MM.1S (cell line): ENCODE data around the gene IL17D.

Source experiments
- DNase-seq: peaks from one replicate; pipeline ENCODE4 v3.0.0-alpha.2; 2015
- H2AFZ ChIP-seq: fragments of 300-600 bp; sonication (generic); 2 replicates; pipeline ENCODE4 v1.6.0; 2016; ENCODE audit warnings: antibody characterized with exemption, low read length
- H3F3A ChIP-seq: fragments of 300-600 bp; sonication (generic); 2 replicates; pipeline ENCODE4 v1.6.1; 2016; ENCODE audit warnings: mild to moderate bottlenecking, antibody characterized with exemption, low read length, moderate library complexity, mixed read lengths; ENCODE audit not compliant: insufficient read depth
- H3K27ac ChIP-seq: fragments of 300-600 bp; sonication (generic); 2 replicates; pipeline ENCODE4 v1.5.1; 2016; ENCODE audit warnings: mild to moderate bottlenecking, low read length
- H3K27me3 ChIP-seq: fragments of 300-600 bp; sonication (generic); replicated peaks from 2 replicates; pipeline ENCODE4 v1.6.0; 2016; ENCODE audit warnings: low read length; ENCODE audit not compliant: insufficient read depth
- H3K36me3 ChIP-seq: fragments of 300-600 bp; sonication (generic); replicated peaks from 2 replicates; pipeline ENCODE4 v1.6.1; 2016; ENCODE audit warnings: mild to moderate bottlenecking, low read length, mixed read lengths; ENCODE audit not compliant: insufficient read depth
- H3K4me1 ChIP-seq: fragments of 300-600 bp; sonication (generic); 2 replicates; pipeline ENCODE4 v1.6.1; 2016; ENCODE audit warnings: low read length, mixed read lengths
- H3K4me2 ChIP-seq: fragments of 300-600 bp; sonication (generic); 2 replicates; pipeline ENCODE4 v1.6.0; 2016; ENCODE audit warnings: low read depth, low read length
- H3K4me3 ChIP-seq: fragments of 300-600 bp; sonication (generic); 2 replicates; pipeline ENCODE4 v1.5.1; 2016; ENCODE audit warnings: low read length, mixed read lengths
- H3K79me2 ChIP-seq: fragments of 300-600 bp; sonication (generic); 2 replicates; pipeline ENCODE4 v1.6.1; 2016; ENCODE audit warnings: mixed run types, low read length, mixed read lengths
- H3K9ac ChIP-seq: fragments of 300-600 bp; sonication (generic); 2 replicates; pipeline ENCODE4 v1.6.1; 2016; ENCODE audit warnings: low read length, mixed read lengths
- H3K9me2 ChIP-seq: fragments of 300-600 bp; sonication (generic); replicated peaks from 2 replicates; pipeline ENCODE4 v1.6.1; 2016; ENCODE audit warnings: mild to moderate bottlenecking, low read length, mixed read lengths; ENCODE audit not compliant: insufficient read depth
- H3K9me3 ChIP-seq: fragments of 300-600 bp; sonication (generic); replicated peaks from 2 replicates; pipeline ENCODE4 v1.6.1; 2016; ENCODE audit warnings: mild to moderate bottlenecking, low read length, mixed read lengths; ENCODE audit not compliant: insufficient read depth
- H4K20me1 ChIP-seq: fragments of 300-600 bp; sonication (generic); 2 replicates; pipeline ENCODE4 v1.6.1; 2016; ENCODE audit warnings: mild to moderate bottlenecking, low read length, moderate library complexity, mixed read lengths; ENCODE audit not compliant: insufficient read depth
- EZH2 ChIP-seq: fragments of 300-600 bp; sonication (generic); optimal IDR thresholded peaks from 2 replicates; pipeline ENCODE3; 2017; ENCODE audit warnings: low read depth, mild to moderate bottlenecking, antibody characterized with exemption, low read length, mixed read lengths
- EZH2phosphoT487 ChIP-seq: fragments of 300-600 bp; sonication (generic); IDR thresholded peaks from 2 replicates; pipeline ENCODE4 v1.6.1; 2018; ENCODE audit warnings: antibody characterized with exemption, low read length
- TF ChIP-seq, protein P1 (sequence below): fragments of 300-600 bp; sonication (generic); IDR thresholded peaks from 2 replicates; pipeline ENCODE4 v1.5.1; 2016; ENCODE audit warnings: antibody characterized with exemption, low read length, mixed read lengths

IL17D gene

DNA sequence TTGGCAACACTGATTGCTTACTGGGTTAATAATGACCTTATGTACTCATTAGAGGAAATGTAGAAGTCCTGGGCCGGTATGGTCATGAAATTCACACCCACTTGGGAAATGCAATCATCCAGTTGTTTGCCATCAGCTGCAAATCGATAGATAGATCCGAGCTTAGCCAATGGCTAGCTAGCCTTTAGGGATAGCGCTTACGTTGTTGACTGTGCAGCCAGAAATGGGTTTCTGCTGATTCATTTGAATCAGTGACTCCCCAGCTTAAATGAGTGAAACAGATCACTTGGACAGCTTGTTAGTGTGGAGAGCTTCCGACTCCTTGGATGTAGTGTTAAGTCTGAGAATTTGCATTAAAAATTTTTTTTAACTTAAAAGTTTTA lies 11.8 kb downstream of the IL17D start:
- H3K9me2 ChIP-seq, result no peaks in the 10 kb centered on the region
- H3K4me3 ChIP-seq, result no peak overlapping the region
- no peak overlapping the region for H3K27ac ChIP-seq
- H3K79me2 ChIP-seq, result no peaks in the 10 kb centered on the region
- H3K4me1 ChIP-seq, result no peaks in the 10 kb centered on the region
- no peak for TF ChIP-seq EZH2phosphoT487
- TF ChIP-seq EZH2, result no peak
- TF ChIP-seq, protein P1, sequence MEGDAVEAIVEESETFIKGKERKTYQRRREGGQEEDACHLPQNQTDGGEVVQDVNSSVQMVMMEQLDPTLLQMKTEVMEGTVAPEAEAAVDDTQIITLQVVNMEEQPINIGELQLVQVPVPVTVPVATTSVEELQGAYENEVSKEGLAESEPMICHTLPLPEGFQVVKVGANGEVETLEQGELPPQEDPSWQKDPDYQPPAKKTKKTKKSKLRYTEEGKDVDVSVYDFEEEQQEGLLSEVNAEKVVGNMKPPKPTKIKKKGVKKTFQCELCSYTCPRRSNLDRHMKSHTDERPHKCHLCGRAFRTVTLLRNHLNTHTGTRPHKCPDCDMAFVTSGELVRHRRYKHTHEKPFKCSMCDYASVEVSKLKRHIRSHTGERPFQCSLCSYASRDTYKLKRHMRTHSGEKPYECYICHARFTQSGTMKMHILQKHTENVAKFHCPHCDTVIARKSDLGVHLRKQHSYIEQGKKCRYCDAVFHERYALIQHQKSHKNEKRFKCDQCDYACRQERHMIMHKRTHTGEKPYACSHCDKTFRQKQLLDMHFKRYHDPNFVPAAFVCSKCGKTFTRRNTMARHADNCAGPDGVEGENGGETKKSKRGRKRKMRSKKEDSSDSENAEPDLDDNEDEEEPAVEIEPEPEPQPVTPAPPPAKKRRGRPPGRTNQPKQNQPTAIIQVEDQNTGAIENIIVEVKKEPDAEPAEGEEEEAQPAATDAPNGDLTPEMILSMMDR, result no peak
- no peaks in the 10 kb centered on the region for H3K27me3 ChIP-seq
- H3K9me3 ChIP-seq, result no peaks in the 10 kb centered on the region
- H3K4me2 ChIP-seq, result no peak overlapping the region
- H3F3A ChIP-seq, result no peaks in the 10 kb centered on the region
- H2AFZ ChIP-seq, result no peak overlapping the region
- no peak overlapping the region for H3K9ac ChIP-seq
- no peak for DNase-seq
- no peaks in the 10 kb centered on the region for H3K36me3 ChIP-seq
- no peaks in the 10 kb centered on the region for H4K20me1 ChIP-seq

DNA sequence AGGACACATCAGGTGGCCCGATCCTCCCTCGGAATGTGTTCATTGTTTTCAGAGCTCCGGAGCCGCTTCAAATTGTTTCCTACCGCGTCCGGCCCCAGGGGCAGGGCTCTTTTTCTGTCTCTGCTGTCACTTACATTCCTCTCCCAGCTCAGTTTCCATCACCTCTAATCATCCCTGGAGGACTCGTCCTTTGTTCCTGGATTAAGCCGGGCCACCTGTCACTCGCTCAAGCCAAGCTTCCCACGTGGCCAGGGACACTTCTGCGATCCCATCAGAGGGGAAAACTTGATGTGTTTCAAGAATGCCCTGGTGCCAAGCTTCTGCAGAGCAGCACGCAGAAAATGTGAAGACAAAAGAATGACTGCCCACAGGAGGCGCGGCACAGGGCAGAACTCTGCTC lies 13.5 kb downstream of the IL17D start:
- no peaks in the 10 kb centered on the region for H4K20me1 ChIP-seq
- no peak overlapping the region for H2AFZ ChIP-seq
- H3F3A ChIP-seq, result no peaks in the 10 kb centered on the region
- H3K9me3 ChIP-seq, result no peaks in the 10 kb centered on the region
- no peak overlapping the region for H3K27ac ChIP-seq
- no peak overlapping the region for H3K4me3 ChIP-seq
- H3K9me2 ChIP-seq, result no peaks in the 10 kb centered on the region
- no peak overlapping the region for H3K9ac ChIP-seq
- no peak for DNase-seq
- no peak overlapping the region for H3K4me2 ChIP-seq
- no peaks in the 10 kb centered on the region for H3K36me3 ChIP-seq
- no peaks in the 10 kb centered on the region for H3K79me2 ChIP-seq
- H3K4me1 ChIP-seq, result no peaks in the 10 kb centered on the region
- no peaks in the 10 kb centered on the region for H3K27me3 ChIP-seq
- TF ChIP-seq EZH2phosphoT487, result no peak
- TF ChIP-seq, protein P1, result no peak

DNA sequence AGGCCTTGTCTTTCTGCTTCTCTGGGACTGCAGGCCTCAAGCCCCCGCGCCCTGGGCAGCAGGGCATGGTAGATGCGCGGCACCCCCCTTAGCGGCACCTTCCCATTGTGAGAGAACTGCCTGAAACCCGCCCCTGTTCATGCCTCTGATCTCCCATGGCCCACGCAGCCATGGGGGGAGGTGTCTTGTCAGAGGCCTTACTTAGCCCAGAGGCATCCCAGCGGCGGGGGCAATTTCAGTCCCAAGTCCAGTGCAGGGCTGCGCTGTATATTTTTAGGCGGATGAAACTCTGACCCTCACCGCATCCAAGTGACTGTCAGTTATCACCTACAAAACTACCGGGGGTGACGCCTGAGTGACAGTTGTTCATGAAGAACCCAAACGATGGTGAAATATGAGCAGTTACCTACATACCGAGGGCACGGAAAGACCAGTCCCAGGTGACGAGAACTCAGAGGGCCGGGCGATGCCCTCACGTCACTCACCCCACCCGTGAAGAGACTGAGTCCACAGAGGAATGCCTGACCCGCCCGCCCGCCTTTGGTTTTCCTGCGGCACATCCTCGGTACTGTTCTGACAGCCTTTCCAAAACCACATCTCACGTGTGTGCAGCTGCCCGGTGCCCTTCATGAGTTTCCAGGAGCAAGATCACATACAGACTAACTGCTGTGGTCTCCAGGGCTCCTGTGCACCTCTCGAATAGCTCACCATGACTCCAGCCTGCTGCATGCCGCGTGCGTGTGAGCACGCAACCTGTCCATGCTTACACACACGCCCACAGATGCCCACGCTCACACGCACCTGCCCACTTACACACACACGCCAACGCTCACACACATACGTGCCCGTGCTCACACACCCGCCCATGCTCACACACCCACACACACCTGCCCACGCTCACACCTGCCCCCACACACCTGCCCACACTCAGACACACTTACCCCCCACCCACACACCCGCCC lies 14.4 kb downstream of the IL17D start:
- Histone ChIP-seq H3K9me2 (no peaks in the 10 kb centered on the region), H2AFZ (no peak overlapping the region), H3K4me2 (no peak overlapping the region), H3K9ac (no peak overlapping the region), H3K4me3 (no peak overlapping the region), H3F3A (no peaks in the 10 kb centered on the region), H4K20me1 (no peaks in the 10 kb centered on the region), H3K4me1 (no peaks in the 10 kb centered on the region), H3K27me3 (no peaks in the 10 kb centered on the region), H3K9me3 (no peaks in the 10 kb centered on the region), H3K36me3 (no peaks in the 10 kb centered on the region), H3K79me2 (no peaks in the 10 kb centered on the region), H3K27ac (no peak overlapping the region)
- DNase-seq, result no peak
- no peak for TF ChIP-seq EZH2phosphoT487
- TF ChIP-seq EZH2, result no peak
- TF ChIP-seq, protein P1, result no peak
